Kidney (tissue), 14 donors: Measurements from ENCODE around the gene BAD. TPM values are rescaled to one million over a fixed set of nuclear protein-coding genes. Genes with fewer than 3 reads are reported as not detected.

Experiments
- DNase-seq, 5 donors: peaks; one replicate each; pipeline ENCODE4 v3.0.0-alpha.2; 2013 to 2020
- FAIRE-seq: peaks from 2 replicates; lab custom pipeline; 2012; peaks lifted over from hg19 to GRCh38; lab: Jason Lieb, UNC
- H3K27ac ChIP-seq, 2 donors: one replicate each; pipeline ENCODE4 v1.7.0; 2013; ENCODE audit warnings: low read depth in 2 of 2, low read length in 2 of 2, inconsistent platforms in 1 of 2
- H3K27me3 ChIP-seq: one replicate; pipeline ENCODE4 v1.7.1; 2013; ENCODE audit warnings: low read length, inconsistent platforms; ENCODE audit not compliant: control insufficient read depth, insufficient read depth
- H3K36me3 ChIP-seq, 3 donors: one replicate each; pipeline versions ENCODE4 v1.7.0 to v1.7.1; 2013; ENCODE audit warnings: low read length in 3 of 3, control low read depth in 1 of 3, inconsistent platforms in 1 of 3; ENCODE audit not compliant: insufficient read depth in 3 of 3, control insufficient read depth in 2 of 3
- H3K4me1 ChIP-seq, 3 donors: one replicate each; pipeline versions ENCODE4 v1.7.0 to v1.7.1; 2013; ENCODE audit warnings: low read length in 3 of 3, inconsistent platforms in 1 of 3, low read depth in 1 of 3; ENCODE audit not compliant: control insufficient read depth in 2 of 3, insufficient read depth in 2 of 3
- H3K4me3 ChIP-seq, 3 donors: one replicate each; pipeline versions ENCODE4 v1.7.0 to v1.8.1; 2013; ENCODE audit warnings: low read length in 3 of 3, control low read depth in 1 of 3, inconsistent platforms in 1 of 3
- H3K9ac ChIP-seq, 3 donors: one replicate each; pipeline versions ENCODE4 v1.7.0 to v1.7.1; 2013; ENCODE audit warnings: low read length in 3 of 3, control low read depth in 1 of 3, inconsistent platforms in 1 of 3
- H3K9me3 ChIP-seq, 3 donors: one replicate each; pipeline versions ENCODE4 v1.7.0 to v1.7.1; 2013; ENCODE audit warnings: low read length in 3 of 3, control low read depth in 1 of 3, inconsistent platforms in 1 of 3; ENCODE audit not compliant: control insufficient read depth in 2 of 3, insufficient read depth in 1 of 3
- CTCF ChIP-seq: IDR thresholded peaks from 3 replicates; pipeline ENCODE4 v1.5.1; 2012; ENCODE audit warnings: mild to moderate bottlenecking, moderate library complexity, borderline replicate concordance; ENCODE audit not compliant: insufficient read depth; ENCODE audit errors: extremely low read depth
- intact Hi-C: fragments of 100-400 bp; cut with DNase I; formaldehyde crosslinking; loops from one replicate; pipeline ENCODE4 v1.11.1; 2022
- polyA plus RNA-seq: library from polyadenylated mRNA; stranded (reverse); fragments of 350-450 nt; fragmentation: Illumina TruSeq; extraction: RNeasy Lipid Tissue Mini Kit (QIAGEN cat#74804); gene quantifications from one replicate; pipeline ENCODE4 v1.2.3, GENCODE V29; 2014; ENCODE audit warnings: low read depth, low replicate concordance; ENCODE audit not compliant: insufficient read depth
- total RNA-seq: library from RNA; stranded (reverse); fragmentation: NEBNext Ultra II Directional; extraction: Animal tissue kit (Norgen Biotek cat#: 25700); gene quantifications from one replicate; pipeline ENCODE4 v1.2.1, GENCODE V29; 2021
- donor health status: control.
- donor health status: control.
- donor health status: control.
- donor health status: control.
- donor health status: control.
- donor health status: DM: yes; HTN: yes; CAD: no.
- donor health status: Normal renal cell carcinoma (clear cell type).

The BAD gene
- total and polyA plus RNA-seq, 2 donors from 2014 or later: 59.8 to 157 TPM

GRCh38 chr11:64267207-64267945 lies 17.1 kb downstream of the BAD start:
- DNase-seq (peak in 1 of 5 donors; percentile 62), FAIRE-seq (no peak)
- Histone ChIP-seq H3K4me1 (peaks cover 0 to 18% (median 9%) of the 10 kb centered on the region in 3 donors), H3K36me3 (peaks cover 0 to 4% (median 0%) of the 10 kb centered on the region in 3 donors), H3K9ac (no peak overlapping the region), H3K27ac (peak overlapping the region; percentile 82 to 91), H3K27me3 (no peaks in the 10 kb centered on the region), H3K9me3 (no peaks in the 10 kb centered on the region), H3K4me3 (no peak overlapping the region)
- intact Hi-C loops: no loop called here
- no peak for TF ChIP-seq CTCF

- intact Hi-C loops: no loop called here
- Histone ChIP-seq H3K4me3 (no peak overlapping the region), H3K27me3 (no peaks in the 10 kb centered on the region), H3K27ac (no peak overlapping the region), H3K9ac (no peak overlapping the region), H3K36me3 (peaks cover 0 to 4% (median 0%) of the 10 kb centered on the region in 3 donors), H3K9me3 (no peaks in the 10 kb centered on the region), H3K4me1 (peaks cover 0 to 14% (median 9%) of the 10 kb centered on the region in 3 donors)
- no peak for TF ChIP-seq CTCF
- DNase-seq: no peak
- no peak for FAIRE-seq
These were observed 18.1 kb downstream of the BAD start for GRCh38 chr11:64266339-64266738.

GRCh38 chr11:64265176-64266160 lies 19.0 kb downstream of the BAD start:
- Histone ChIP-seq H3K27me3 (no peaks in the 10 kb centered on the region), H3K4me3 (no peak overlapping the region), H3K4me1 (peaks cover 0 to 14% (median 9%) of the 10 kb centered on the region in 3 donors), H3K27ac (no peak overlapping the region), H3K9ac (no peak overlapping the region), H3K36me3 (peaks cover 0 to 4% (median 0%) of the 10 kb centered on the region in 3 donors), H3K9me3 (no peaks in the 10 kb centered on the region)
- intact Hi-C loops: no loop called here
- FAIRE-seq (no peak), DNase-seq (peak in 1 of 5 donors; percentile 66)
- TF ChIP-seq CTCF: no peak
